AG04450 (cell line): ENCODE results near the gene NAB1. TPM values are rescaled to one million over a fixed set of nuclear protein-coding genes. Genes with fewer than 3 reads are reported as not detected.

ENCODE experiments used
- CTCF ChIA-PET: fragments of 300-600, 350-600 bp; formaldehyde crosslinking; extraction: SDS; loops from one replicate; lab custom pipeline; 2022; ENCODE audit warnings: antibody characterized with exemption, inconsistent platforms; lab: Charles Lee
- POLR2A ChIA-PET: fragments of 350-600 bp; formaldehyde crosslinking; extraction: SDS; loops from one replicate; lab custom pipeline; 2021; ENCODE audit warnings: antibody characterized with exemption, inconsistent platforms; lab: Yijun Ruan, JAX
- DNase-seq: peaks from one replicate; pipeline ENCODE4 v3.0.0-alpha.2; 2011; ENCODE audit warnings: low read depth, low spot score
- H3K27ac ChIP-seq: one replicate; pipeline ENCODE4 v1.5.1; 2012; ENCODE audit warnings: low read depth, low read length, control low read depth
- H3K27me3 ChIP-seq: one replicate; pipeline ENCODE4 v1.6.0; 2012; ENCODE audit warnings: low read length; ENCODE audit not compliant: control insufficient read depth, insufficient read depth
- H3K4me3 ChIP-seq: 2 replicates; pipeline ENCODE4 v1.5.1; 2011; ENCODE audit warnings: mild to moderate bottlenecking, low read depth, low read length, control low read depth
- H3K9me3 ChIP-seq: 2 replicates; pipeline ENCODE4 v1.5.1; 2012; ENCODE audit warnings: low read length; ENCODE audit not compliant: control insufficient read depth, insufficient read depth
- CTCF ChIP-seq: IDR thresholded peaks from 2 replicates; pipeline ENCODE4 v1.5.1; 2011; ENCODE audit warnings: low read depth, low read length, control low read depth, inconsistent platforms
- polyA plus RNA-seq: library from polyadenylated mRNA; depleted of rRNA; stranded (reverse); fragments of >200 nt; gene quantifications from 2 replicates; pipeline ENCODE4 v1.2.3, GENCODE V29; 2011

Gene NAB1
- polyA plus RNA-seq, 1 experiment, result 30.7 TPM

- H3K4me3 ChIP-seq, result no peak overlapping the region
- no peak for TF ChIP-seq CTCF
- no peaks in the 10 kb centered on the region for H3K9me3 ChIP-seq
- no peaks in the 10 kb centered on the region for H3K27me3 ChIP-seq
- POLR2A ChIA-PET, result no interaction called here
- DNase-seq, result no peak
- H3K27ac ChIP-seq, result no peak overlapping the region
- CTCF ChIA-PET, result interaction anchor here (0.6 kb wide), 1 partner anchor 133 kb away, joined by 3 read pairs; no protein-coding TSS in a partner anchor
Measured at GRCh38 chr2:190685333-190685732, 36.5 kb downstream of the NAB1 start.

- TF ChIP-seq CTCF, result no peak
- H3K4me3 ChIP-seq, result no peak overlapping the region
- no peak overlapping the region for H3K27ac ChIP-seq
- ChIA-PET POLR2A (no interaction called here), CTCF (no interaction called here)
- H3K27me3 ChIP-seq, result no peaks in the 10 kb centered on the region
- DNase-seq, result no peak
- H3K9me3 ChIP-seq, result no peaks in the 10 kb centered on the region
Measured at GRCh38 chr2:190693533-190694232, 44.8 kb downstream of the NAB1 start.

- H3K9me3 ChIP-seq, result no peaks in the 10 kb centered on the region
- no peak overlapping the region for H3K27ac ChIP-seq
- TF ChIP-seq CTCF, result no peak
- no peak for DNase-seq
- ChIA-PET POLR2A (no interaction called here), CTCF (no interaction called here)
- H3K27me3 ChIP-seq, result no peaks in the 10 kb centered on the region
- H3K4me3 ChIP-seq, result no peak overlapping the region
Measured at GRCh38 chr2:190694479-190694878, 45.6 kb downstream of the NAB1 start.

- ChIA-PET CTCF (no interaction called here), POLR2A (no interaction called here)
- DNase-seq, result no peak
- Histone ChIP-seq H3K9me3 (no peaks in the 10 kb centered on the region), H3K4me3 (no peak overlapping the region), H3K27me3 (no peaks in the 10 kb centered on the region), H3K27ac (no peak overlapping the region)
- no peak for TF ChIP-seq CTCF
Measured at GRCh38 chr2:190695739-190696138, 46.9 kb downstream of the NAB1 start.

- ChIA-PET POLR2A (no interaction called here), CTCF (no interaction called here)
- Histone ChIP-seq H3K4me3 (no peak overlapping the region), H3K27ac (no peak overlapping the region), H3K9me3 (no peaks in the 10 kb centered on the region), H3K27me3 (no peaks in the 10 kb centered on the region)
- DNase-seq, result no peak
- TF ChIP-seq CTCF, result no peak
Measured at GRCh38 chr2:190696792-190697398, 48.0 kb downstream of the NAB1 start.
